KBM-7 (cell line): ENCODE data around the gene CD2.

Experiments used
- DNase-seq: peaks from one replicate; pipeline ENCODE4 v3.0.0-alpha.2; 2015
- in situ Hi-C: fragments of 300-500 bp; cut with MboI; formaldehyde crosslinking; loops from 2 replicates; pipeline ENCODE4 v1.14.3; 2020; ENCODE audit warnings: low sequenced_read_pairs, low pct_unique_long_range_greater_than_20kb, mixed read lengths

The CD2 gene

GRCh38 chr1:116726872-116727820 lies 27.1 kb upstream of the CD2 start:
- in situ Hi-C loops = loop anchor here (25.0 kb wide), 1 partner anchor 310 kb away; no protein-coding TSS in a partner anchor
- DNase-seq = peak; percentile 18

GRCh38 chr1:116731439-116731838 lies 22.8 kb upstream of the CD2 start:
- no peak for DNase-seq
- in situ Hi-C loops = loop anchor here (10.0 to 25.0 kb wide), 2 partner anchors 93 to 306 kb away; no protein-coding TSS in a partner anchor

- no peak for DNase-seq
- in situ Hi-C loops = loop anchor here (10.0 to 25.0 kb wide), 2 partner anchors 92 to 305 kb away; no protein-coding TSS in a partner anchor
Observed at GRCh38 chr1:116732726-116733125, 21.5 kb upstream of the CD2 start.

GRCh38 chr1:116733476-116734365 lies 20.5 kb upstream of the CD2 start:
- in situ Hi-C loops = loop anchor here (10.0 to 25.0 kb wide), 2 partner anchors 91 to 304 kb away; no protein-coding TSS in a partner anchor
- DNase-seq = no peak

GRCh38 chr1:116735246-116735645 lies 19.0 kb upstream of the CD2 start:
- no peak for DNase-seq
- in situ Hi-C loops = loop anchor here (10.0 to 25.0 kb wide), 2 partner anchors 90 to 302 kb away; no protein-coding TSS in a partner anchor

- in situ Hi-C loops = loop anchor here (10.0 to 25.0 kb wide), 2 partner anchors 88 to 300 kb away; no protein-coding TSS in a partner anchor
- peak; percentile 78 for DNase-seq
Observed at GRCh38 chr1:116737020-116737854, 17.0 kb upstream of the CD2 start.

- DNase-seq = no peak
- in situ Hi-C loops = loop anchor here (10.0 to 25.0 kb wide), 2 partner anchors 87 to 299 kb away; no protein-coding TSS in a partner anchor
Observed at GRCh38 chr1:116737855-116738321, 16.3 kb upstream of the CD2 start.

GRCh38 chr1:116738673-116739370 lies 15.4 kb upstream of the CD2 start:
- no peak for DNase-seq
- in situ Hi-C loops = loop anchor here (10.0 to 25.0 kb wide), 2 partner anchors 86 to 298 kb away; no protein-coding TSS in a partner anchor

- in situ Hi-C loops = loop anchor here (10.0 to 25.0 kb wide), 2 partner anchors 85 to 298 kb away; no protein-coding TSS in a partner anchor
- no peak for DNase-seq
Observed at GRCh38 chr1:116739371-116740012, 14.7 kb upstream of the CD2 start.

- in situ Hi-C loops = loop anchor here (25.0 kb wide), 1 partner anchor 297 kb away; no protein-coding TSS in a partner anchor
- DNase-seq = no peak
Observed at GRCh38 chr1:116740296-116740695, 13.9 kb upstream of the CD2 start.

- peak; percentile 51 for DNase-seq
- in situ Hi-C loops = loop anchor here (25.0 kb wide), 1 partner anchor 297 kb away; no protein-coding TSS in a partner anchor
Observed at GRCh38 chr1:116740746-116741145, 13.5 kb upstream of the CD2 start.

- in situ Hi-C loops = loop anchor here (25.0 kb wide), 1 partner anchor 295 kb away; no protein-coding TSS in a partner anchor
- no peak for DNase-seq
Observed at GRCh38 chr1:116741836-116742565, 12.2 kb upstream of the CD2 start.

- in situ Hi-C loops = loop anchor here (25.0 kb wide), 1 partner anchor 294 kb away; no protein-coding TSS in a partner anchor
- no peak for DNase-seq
Observed at GRCh38 chr1:116743535-116743934, 10.7 kb upstream of the CD2 start.

GRCh38 chr1:116748272-116748671 lies 6.0 kb upstream of the CD2 start:
- no peak for DNase-seq
- in situ Hi-C loops = loop anchor here (25.0 kb wide), 1 partner anchor 289 kb away; no protein-coding TSS in a partner anchor

- peak; percentile 28 for DNase-seq
- in situ Hi-C loops = no loop called here
Observed at GRCh38 chr1:116751146-116751545, 3.1 kb upstream of the CD2 start.

- in situ Hi-C loops = no loop called here
- peak; percentile 48 for DNase-seq
Observed at GRCh38 chr1:116751621-116752020, 2.6 kb upstream of the CD2 start.
